GM12801 (cell line): ENCODE measurements around the gene FBXW2.

Experiments used
- TF ChIP-seq, protein P1 (sequence below): IDR thresholded peaks from one replicate; pipeline ENCODE4 v1.5.1; 2011; ENCODE audit warnings: control low read depth; ENCODE audit not compliant: insufficient read length; ENCODE audit errors: extremely low read depth

FBXW2 gene

DNA sequence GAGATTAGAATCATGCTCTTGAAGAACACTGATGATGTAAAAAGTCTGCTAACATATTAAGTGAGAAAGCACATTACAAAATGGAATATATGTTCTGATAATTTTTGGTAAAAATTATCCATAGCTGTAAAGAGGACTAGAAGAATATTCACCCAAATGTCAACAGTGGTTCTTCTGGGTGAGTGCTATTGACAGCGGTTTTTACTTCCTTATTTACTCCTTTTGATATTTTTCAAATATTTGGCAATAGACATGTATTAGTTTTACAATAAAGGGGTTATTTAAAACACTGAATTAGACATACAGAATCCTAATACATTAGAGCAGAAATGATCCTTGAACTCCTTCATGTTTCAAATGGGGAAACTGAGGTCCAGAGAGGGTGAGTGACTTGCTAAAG is 52.0 kb downstream of the FBXW2 start:
- TF ChIP-seq, protein P1, sequence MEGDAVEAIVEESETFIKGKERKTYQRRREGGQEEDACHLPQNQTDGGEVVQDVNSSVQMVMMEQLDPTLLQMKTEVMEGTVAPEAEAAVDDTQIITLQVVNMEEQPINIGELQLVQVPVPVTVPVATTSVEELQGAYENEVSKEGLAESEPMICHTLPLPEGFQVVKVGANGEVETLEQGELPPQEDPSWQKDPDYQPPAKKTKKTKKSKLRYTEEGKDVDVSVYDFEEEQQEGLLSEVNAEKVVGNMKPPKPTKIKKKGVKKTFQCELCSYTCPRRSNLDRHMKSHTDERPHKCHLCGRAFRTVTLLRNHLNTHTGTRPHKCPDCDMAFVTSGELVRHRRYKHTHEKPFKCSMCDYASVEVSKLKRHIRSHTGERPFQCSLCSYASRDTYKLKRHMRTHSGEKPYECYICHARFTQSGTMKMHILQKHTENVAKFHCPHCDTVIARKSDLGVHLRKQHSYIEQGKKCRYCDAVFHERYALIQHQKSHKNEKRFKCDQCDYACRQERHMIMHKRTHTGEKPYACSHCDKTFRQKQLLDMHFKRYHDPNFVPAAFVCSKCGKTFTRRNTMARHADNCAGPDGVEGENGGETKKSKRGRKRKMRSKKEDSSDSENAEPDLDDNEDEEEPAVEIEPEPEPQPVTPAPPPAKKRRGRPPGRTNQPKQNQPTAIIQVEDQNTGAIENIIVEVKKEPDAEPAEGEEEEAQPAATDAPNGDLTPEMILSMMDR = no peak

DNA sequence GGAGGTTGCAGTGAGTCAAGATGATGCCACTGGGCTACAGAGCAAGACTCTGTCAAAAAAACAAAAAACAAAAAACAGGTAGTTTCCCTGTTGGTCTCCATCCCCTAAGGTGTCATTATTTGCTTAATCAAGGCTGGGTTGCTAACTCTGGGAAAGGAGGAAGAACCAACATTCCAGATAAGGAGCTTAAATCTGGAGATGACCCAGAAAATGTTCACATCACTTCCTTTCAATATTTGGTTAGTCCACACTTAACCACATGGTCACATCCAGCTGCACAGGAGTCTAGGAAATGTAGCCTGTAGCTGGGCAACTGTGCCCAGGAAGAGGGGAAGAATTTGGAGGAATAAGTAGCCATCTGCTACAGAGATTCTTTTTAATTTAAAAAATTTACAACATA is 53.1 kb downstream of the FBXW2 start:
- TF ChIP-seq, protein P1 = no peak

DNA sequence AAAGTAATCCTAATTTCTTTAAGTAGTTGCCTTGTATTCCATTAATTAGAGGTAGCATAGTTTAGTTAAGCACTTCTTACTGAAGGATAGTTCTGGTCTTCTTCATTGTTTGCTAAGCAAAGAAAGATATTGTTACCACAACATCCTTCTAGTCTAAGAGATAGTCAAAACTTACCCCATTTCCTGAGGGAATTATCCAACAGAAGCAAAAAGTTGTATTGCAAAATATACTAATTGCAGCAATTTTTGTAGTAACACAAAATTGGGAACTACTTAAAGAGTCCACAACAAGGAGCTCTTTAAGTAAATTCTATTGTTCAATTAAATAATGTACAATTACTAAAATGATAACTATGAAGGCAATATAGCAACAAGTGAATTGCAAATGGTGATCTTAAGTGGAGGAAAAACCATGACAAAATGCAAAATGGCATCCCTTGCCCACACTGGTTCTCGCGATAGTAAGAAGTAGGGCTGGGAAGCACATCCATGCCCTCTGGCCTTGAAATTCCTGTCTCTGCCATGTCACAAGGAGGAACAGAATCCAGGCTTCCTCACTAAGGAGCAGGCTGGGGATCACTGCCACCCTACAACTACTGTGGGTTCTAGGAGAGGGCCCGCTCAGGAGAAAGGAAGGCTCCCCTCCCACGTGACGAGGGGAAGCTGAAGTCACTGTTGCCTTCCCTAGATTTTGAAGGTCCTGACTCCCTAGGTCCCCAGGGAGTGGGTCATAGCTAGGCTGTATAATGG is 55.6 kb downstream of the FBXW2 start:
- TF ChIP-seq, protein P1 = no peak

DNA sequence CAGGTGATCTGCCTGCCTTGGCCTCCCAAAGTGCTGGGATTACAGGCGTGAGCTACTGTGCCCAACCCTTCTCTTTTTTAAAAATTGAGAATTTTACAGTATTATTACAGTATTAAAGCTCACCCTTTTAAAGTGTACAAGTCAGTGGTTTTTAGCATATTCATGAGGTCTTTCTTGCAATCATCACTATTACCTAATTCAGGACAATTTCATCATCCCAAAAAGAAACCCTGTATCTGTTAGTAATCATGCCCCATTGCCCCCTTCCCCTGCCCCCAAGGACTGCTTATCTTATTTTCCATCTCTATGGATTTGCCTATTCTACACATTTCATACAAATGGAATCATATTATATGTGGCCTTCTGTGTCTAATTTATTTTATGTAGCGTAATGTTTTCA is 56.3 kb downstream of the FBXW2 start:
- TF ChIP-seq, protein P1 = no peak

DNA sequence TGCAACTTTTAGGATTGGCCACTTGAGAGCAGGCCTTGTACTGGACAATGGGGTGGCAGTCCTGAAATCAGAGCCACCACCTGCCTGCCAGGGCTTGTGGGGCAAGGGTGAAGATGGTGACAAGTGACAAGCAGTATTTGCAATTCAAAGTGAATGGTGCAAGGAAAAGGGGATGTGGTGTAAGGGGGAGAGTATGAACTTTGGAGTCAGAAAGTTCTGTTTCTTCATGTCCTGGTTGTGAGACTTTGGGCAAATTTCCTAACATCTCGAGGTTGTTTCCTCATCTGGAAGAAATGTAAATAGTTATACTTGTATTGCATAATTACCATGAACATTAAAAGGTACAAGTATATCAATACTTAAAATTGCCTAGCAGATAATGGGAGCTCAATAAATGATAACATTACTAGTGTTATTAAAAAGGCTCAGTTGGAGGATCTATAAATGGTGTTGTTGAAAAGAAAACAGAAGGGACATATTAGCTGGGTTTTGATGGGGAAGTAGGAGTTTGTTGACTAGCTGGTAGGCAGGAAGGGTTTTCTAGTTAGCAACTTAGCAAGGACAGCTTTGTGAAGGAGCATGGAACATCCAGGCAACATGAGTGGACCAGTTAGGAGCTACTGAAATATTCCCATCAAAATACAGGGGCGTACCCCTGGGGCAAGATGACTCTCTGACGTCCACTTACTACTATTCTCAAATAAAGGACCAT is 57.6 kb downstream of the FBXW2 start:
- TF ChIP-seq, protein P1 = no peak

DNA sequence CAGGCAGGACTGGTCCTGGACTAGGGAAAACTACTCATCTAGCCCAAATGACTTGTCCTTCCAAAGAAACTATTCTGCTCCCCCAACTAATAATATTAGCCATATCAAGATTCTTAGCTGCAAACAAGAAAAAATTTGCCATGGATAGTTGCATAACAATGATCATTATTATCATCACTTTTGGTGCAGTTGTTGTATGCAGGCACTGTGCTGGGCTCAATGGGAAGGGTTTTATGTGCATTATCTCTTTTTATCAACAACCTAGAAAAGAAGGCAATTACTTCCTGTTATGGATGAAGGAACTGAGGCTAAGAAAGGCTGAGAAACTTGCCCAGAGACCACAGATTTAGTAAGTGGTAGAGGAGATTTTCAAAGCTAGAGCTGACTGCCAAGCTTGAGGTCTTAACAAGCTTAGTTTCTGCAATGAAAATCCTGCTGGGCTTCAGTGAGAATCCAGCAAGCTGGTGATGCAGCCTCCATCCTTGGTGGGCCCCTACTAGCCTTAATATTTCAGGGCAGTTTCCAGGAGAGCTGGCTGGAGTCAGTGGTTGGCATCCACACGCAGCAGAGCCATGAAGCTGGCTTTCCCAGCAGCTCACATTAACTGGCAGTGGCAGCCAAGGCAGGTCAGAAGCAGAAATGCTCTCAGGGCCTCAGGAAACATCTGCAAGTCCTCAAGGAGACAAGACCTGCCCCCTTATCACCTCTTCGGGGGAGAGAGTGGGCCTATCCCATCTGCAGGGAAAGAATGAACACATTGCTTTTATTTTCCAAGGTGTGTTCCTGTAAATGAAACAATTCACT is 58.4 kb downstream of the FBXW2 start:
- TF ChIP-seq, protein P1 = no peak

DNA sequence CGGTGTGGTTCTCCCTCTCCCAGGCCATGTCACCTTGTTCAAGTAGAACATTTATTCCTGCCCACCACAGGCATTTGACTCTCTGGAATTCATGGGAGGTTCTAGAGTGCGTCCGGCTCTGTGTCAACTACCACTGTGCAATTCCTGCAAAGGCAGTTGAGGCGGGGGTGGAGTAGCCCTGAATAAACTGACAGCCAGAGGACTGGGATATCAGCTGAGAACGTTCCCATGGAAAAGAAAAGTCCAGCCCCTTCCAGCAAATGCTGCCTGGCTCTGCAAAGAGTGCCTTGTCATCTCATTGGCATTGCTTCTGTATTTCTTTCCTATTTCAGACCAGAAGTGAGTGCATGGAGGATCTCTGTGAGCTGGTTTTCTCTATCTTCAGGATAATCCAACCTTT is 60.0 kb downstream of the FBXW2 start:
- TF ChIP-seq, protein P1 = no peak
